Body of pancreas (tissue), 4 donors: ENCODE measurements around the gene LRR1.

ENCODE experiments used
- CTCF ChIP-seq, 7 experiments: fragments of 450-650 bp in 4 of 7; fragments of 200-600 bp in 3 of 7; sonication (generic) in 3 of 7; IDR thresholded peaks; one replicate each; pipeline ENCODE4 v1.5.1; 2016 to 2019; ENCODE audit warnings: antibody characterized with exemption in 7 of 7
- POLR2A ChIP-seq, 3 donors: fragments of 450-650 bp; IDR thresholded peaks; one replicate each; pipeline ENCODE4 v1.6.1; 2016; ENCODE audit warnings: antibody characterized with exemption in 3 of 3, mild to moderate bottlenecking in 2 of 3

GRCh38 chr14:49585803-49586672 lies 12.7 kb upstream of the LRR1 start, which contains the start of gene RPS29:
- TF ChIP-seq CTCF (IDR thresholded peaks at IDR 0.05) = peak in 1 of 7 experiments; percentile 14
- TF ChIP-seq POLR2A (IDR thresholded peaks at IDR 0.05) = peak; percentile 80 to 98 (median 98)
